Measurements from ENCODE around the gene ULBP3. TPM values are rescaled to one million over a fixed set of nuclear protein-coding genes. Genes with fewer than 3 reads are reported as not detected.
"Not testable (repeated sequence)": the region's sequence is repeated elsewhere in the genome, so short reads cannot be mapped to it uniquely, and the experiment has no call there.

ULBP3 gene
- total and polyA plus RNA-seq, 2 donors (not counting 1 experiment from before 2014, with no cell fraction given): 10.2 to 18.8 TPM

DNA sequence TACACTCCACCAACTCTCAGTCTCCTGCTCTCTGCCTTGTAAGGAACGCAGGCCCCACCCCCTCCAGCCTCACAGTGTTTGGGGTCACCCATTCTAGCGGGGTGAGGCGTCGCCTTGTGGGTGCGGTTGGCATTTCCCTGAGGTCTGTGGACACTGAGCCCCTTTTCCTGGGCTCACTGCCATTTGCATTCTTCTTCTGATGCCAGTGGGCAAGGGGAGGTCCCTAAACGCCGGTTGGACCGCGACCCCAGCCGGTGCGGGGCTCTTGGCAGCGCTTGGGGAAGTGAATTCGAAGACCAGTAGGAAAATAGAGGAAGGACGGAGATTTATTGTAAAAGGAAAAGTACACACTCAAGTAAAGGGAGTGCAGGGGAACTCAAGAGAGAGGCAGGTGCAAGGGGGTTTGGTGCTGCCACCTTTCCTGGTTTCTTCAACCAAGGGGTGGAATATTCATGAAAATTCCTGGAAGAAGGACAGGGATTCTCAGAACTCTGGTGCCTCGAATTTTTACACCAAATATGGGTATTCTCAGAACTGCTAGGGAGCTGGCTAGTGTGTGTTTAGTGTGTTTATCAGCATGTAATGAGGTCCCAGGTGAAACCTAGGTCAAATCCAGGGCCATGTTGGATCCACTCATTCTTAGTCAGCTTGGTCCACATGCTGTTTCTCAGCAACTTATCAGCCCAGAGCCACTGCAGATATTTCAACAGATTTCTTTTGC is 53.5 kb downstream of the ULBP3 start:
- not testable (repeated sequence) for H3K4me3 ChIP-seq (replicated peaks in 1 of 4; ENCODE audit: control extremely low read depth in 1 of 4, insufficient read depth in 1 of 4, low read depth in 3 of 4, low read length in 4 of 4); H3K9ac ChIP-seq (ENCODE audit: insufficient read depth, low read length); H3K36me3 ChIP-seq (ENCODE audit: control insufficient read depth, insufficient read depth, low read length); H4K20me1 ChIP-seq (ENCODE audit: control insufficient read depth, extremely low read depth, insufficient read depth, low read length); H2AFZ ChIP-seq (ENCODE audit: low read length); H3K79me2 ChIP-seq (ENCODE audit: control insufficient read depth, insufficient read depth, low read length); H3K4me1 ChIP-seq (ENCODE audit: control insufficient read depth, extremely low read depth, insufficient read depth, low read length); H3K4me2 ChIP-seq (ENCODE audit: extremely low read depth, insufficient read depth, low read length); H3K9me3 ChIP-seq (ENCODE audit: control insufficient read depth, insufficient read depth, low read depth, low read length); DNase-seq (ENCODE audit: low read depth in 2 of 2); H3K27ac ChIP-seq (ENCODE audit: insufficient read depth, low read length)
- H3K27me3 ChIP-seq (ENCODE audit: control insufficient read depth, insufficient read depth, low read length): peaks cover 35% of the 10 kb centered on the region
- TF ChIP-seq EZH2 (IDR thresholded peaks at IDR 0.05; ENCODE audit: low read length, missing control alignments): peak; percentile 72

DNA sequence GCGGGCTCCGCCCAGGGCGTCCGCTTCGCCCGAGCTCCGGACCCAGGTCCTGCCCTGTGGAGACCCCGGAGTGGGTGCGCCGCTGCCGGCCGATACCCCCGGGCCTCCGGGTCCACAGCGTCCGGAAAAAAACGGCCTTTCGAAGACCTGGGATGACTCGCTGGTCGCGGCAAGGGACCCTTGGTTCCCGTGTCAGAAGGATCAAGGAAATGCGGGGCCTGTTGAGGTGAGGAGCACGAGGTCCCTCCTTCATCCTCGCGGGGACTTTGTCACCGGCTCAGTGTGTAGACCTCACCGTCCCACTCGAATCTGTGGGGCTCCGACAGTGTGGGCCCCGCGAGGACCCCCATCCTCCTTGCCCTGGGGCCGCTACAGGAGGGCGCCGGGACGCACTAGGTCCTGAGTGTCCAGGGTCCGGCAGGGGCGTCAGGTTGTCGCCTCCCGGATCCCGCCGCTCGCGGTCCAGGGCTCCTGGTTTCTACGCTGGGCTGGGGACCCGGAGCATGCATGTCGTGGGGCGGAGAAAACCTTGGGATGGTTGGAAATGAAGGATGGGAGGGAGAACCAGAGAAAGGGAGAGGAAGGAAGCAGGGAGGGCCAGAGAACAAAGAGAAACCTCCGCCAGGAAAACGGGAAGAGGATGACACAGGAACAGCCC is 54.2 kb downstream of the ULBP3 start:
- H3K27me3 ChIP-seq (ENCODE audit: control insufficient read depth, insufficient read depth, low read length): peaks cover 42% of the 10 kb centered on the region

DNA sequence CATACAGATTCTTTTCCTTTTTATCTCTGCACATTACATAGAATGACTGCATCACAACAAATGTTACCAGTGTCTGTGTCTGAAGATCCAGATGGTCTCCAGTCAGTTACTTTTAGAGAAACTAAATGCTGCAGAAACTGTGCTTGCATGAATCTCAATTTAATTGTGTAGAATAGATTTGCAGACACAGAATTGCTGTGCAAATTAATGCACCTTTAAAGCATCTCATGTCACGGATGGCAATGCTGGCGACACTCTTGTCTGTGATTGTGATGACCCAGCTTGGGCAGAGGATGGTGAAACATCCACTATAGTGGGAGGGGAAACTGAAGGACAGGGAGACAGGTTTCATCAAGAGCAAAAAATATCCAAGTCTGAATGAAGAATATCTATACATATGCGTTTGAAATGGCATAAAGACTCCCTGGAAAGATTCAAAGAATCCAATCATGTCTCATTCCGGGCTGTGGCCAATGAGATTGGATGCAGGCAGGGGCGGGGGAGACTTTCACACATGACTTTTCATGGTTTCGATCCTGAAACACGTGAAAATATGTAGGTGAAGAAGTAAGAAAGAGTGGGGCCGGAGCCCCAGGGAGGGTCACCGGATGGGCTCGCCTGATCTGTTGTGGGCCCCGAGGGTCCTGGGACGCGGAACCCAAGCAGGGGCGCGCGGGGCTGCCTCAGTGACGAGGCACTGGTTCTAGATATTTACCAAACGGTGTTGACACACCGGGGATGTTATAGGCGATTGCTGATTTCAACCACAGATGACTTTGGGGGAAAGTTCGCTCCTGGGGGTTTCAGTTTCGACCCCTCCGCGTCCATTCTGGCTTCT is 54.9 kb downstream of the ULBP3 start:
- H3K79me2 ChIP-seq (ENCODE audit: control insufficient read depth, insufficient read depth, low read length); H3K27ac ChIP-seq (ENCODE audit: insufficient read depth, low read length); H3K4me3 ChIP-seq (replicated peaks in 1 of 4; ENCODE audit: control extremely low read depth in 1 of 4, insufficient read depth in 1 of 4, low read depth in 3 of 4, low read length in 4 of 4); DNase-seq (ENCODE audit: low read depth in 2 of 2); H4K20me1 ChIP-seq (ENCODE audit: control insufficient read depth, extremely low read depth, insufficient read depth, low read length); H3K36me3 ChIP-seq (ENCODE audit: control insufficient read depth, insufficient read depth, low read length); H2AFZ ChIP-seq (ENCODE audit: low read length); H3K4me2 ChIP-seq (ENCODE audit: extremely low read depth, insufficient read depth, low read length); H3K9me3 ChIP-seq (ENCODE audit: control insufficient read depth, insufficient read depth, low read depth, low read length); H3K9ac ChIP-seq (ENCODE audit: insufficient read depth, low read length); H3K4me1 ChIP-seq (ENCODE audit: control insufficient read depth, extremely low read depth, insufficient read depth, low read length): not testable (repeated sequence)
- H3K27me3 ChIP-seq (ENCODE audit: control insufficient read depth, insufficient read depth, low read length): peaks cover 48% of the 10 kb centered on the region

More for the DNA sequence above, 54.2 kb downstream of the ULBP3 start:
- not testable (repeated sequence) for H3K36me3 ChIP-seq (ENCODE audit: control insufficient read depth, insufficient read depth, low read length); H4K20me1 ChIP-seq (ENCODE audit: control insufficient read depth, extremely low read depth, insufficient read depth, low read length); H3K4me2 ChIP-seq (ENCODE audit: extremely low read depth, insufficient read depth, low read length); H3K4me1 ChIP-seq (ENCODE audit: control insufficient read depth, extremely low read depth, insufficient read depth, low read length); H3K4me3 ChIP-seq (replicated peaks in 1 of 4; ENCODE audit: control extremely low read depth in 1 of 4, insufficient read depth in 1 of 4, low read depth in 3 of 4, low read length in 4 of 4); H3K27ac ChIP-seq (ENCODE audit: insufficient read depth, low read length); H3K79me2 ChIP-seq (ENCODE audit: control insufficient read depth, insufficient read depth, low read length); DNase-seq (ENCODE audit: low read depth in 2 of 2); H3K9ac ChIP-seq (ENCODE audit: insufficient read depth, low read length); H3K9me3 ChIP-seq (ENCODE audit: control insufficient read depth, insufficient read depth, low read depth, low read length); H2AFZ ChIP-seq (ENCODE audit: low read length)

DNA sequence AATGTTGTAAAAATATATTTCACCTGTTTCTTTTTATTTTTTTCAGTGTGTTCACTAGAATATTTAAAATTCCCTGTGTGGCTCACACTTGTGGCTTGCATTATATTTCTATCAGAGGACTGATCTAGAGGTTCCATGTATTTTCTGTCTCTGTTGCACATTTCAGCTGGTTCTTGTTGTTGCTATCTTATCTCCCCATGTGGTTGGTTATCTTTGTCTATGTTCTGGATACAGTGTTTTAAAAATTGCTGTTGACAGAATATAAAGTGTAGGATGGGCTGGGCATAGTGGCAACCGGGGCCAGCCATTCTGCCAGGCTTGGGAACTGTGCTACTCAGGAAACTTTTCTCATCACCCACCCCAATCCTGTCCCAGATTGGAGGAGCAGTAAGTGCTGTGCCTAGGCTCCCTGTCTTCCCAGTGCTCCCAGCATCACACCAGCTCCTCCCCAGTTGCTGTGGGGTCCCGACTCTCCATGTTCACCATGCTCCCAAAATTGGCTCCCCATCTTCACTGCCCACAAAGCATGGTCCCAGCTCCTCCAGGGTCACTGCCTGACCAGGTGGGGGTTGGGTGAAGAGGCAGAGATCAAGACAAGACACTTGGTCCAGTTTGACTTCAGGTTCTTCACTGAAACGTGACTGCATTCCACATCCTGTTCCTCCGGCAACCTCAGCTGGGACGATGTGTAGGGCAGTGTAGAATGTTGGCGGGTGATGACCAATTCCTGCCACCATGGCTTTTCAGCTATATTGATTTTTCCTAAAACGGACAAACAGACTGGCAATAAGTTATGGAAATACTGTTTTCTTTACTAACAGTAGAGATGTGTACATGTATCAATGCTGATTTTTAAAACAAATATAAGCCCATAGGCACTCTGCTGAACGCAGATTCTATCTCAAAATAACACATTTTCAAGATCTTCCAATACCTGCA is 55.8 kb downstream of the ULBP3 start:
- DNase-seq (ENCODE audit: low read depth in 2 of 2); H3K4me1 ChIP-seq (ENCODE audit: control insufficient read depth, extremely low read depth, insufficient read depth, low read length): not testable (repeated sequence)
- peaks cover 48% of the 10 kb centered on the region for H3K27me3 ChIP-seq (ENCODE audit: control insufficient read depth, insufficient read depth, low read length)

More for the DNA sequence above, 55.8 kb downstream of the ULBP3 start:
- H3K4me3 ChIP-seq (replicated peaks in 1 of 4; ENCODE audit: control extremely low read depth in 1 of 4, insufficient read depth in 1 of 4, low read depth in 3 of 4, low read length in 4 of 4); H3K27ac ChIP-seq (ENCODE audit: insufficient read depth, low read length); H3K9ac ChIP-seq (ENCODE audit: insufficient read depth, low read length); H3K9me3 ChIP-seq (ENCODE audit: control insufficient read depth, insufficient read depth, low read depth, low read length); H3K36me3 ChIP-seq (ENCODE audit: control insufficient read depth, insufficient read depth, low read length); H4K20me1 ChIP-seq (ENCODE audit: control insufficient read depth, extremely low read depth, insufficient read depth, low read length); H3K4me2 ChIP-seq (ENCODE audit: extremely low read depth, insufficient read depth, low read length); H3K79me2 ChIP-seq (ENCODE audit: control insufficient read depth, insufficient read depth, low read length); H2AFZ ChIP-seq (ENCODE audit: low read length): not testable (repeated sequence)

Other genes starting within 250 kb of the ULBP3 start
- gene LRP11, start 204.8 kb downstream of the ULBP3 start, total RNA-seq: 54.7 and 89.5 TPM in 2 replicates
- 43.3 and 58.4 TPM in 2 replicates for gene LRP11, start 204.8 kb downstream of the ULBP3 start, polyA plus RNA-seq
- 0.51 and 1.5 TPM in 2 replicates for gene RAET1E, start 171.0 kb downstream of the ULBP3 start, total RNA-seq
- 0.12 and 0.70 TPM in 2 replicates for gene RAET1E, start 171.0 kb downstream of the ULBP3 start, polyA plus RNA-seq
- 3.3 and 8.8 TPM in 2 replicates for gene RAET1G, start 146.0 kb downstream of the ULBP3 start, total RNA-seq
- 3.3 and 8.9 TPM in 2 replicates for gene RAET1G, start 146.0 kb downstream of the ULBP3 start, polyA plus RNA-seq
- 1.0 and 1.8 TPM in 2 replicates for gene ULBP2, start 127.1 kb downstream of the ULBP3 start, total RNA-seq
- gene ULBP2, start 127.1 kb downstream of the ULBP3 start, polyA plus RNA-seq: 6.9 and 10.0 TPM in 2 replicates
- gene ULBP1, start 105.2 kb downstream of the ULBP3 start, total RNA-seq: 0.26 and 0.83 TPM in 2 replicates
- gene ULBP1, start 105.2 kb downstream of the ULBP3 start, polyA plus RNA-seq: 1.1 and 2.1 TPM in 2 replicates
- not detected in 2 replicates for gene RAET1L, start 43.6 kb downstream of the ULBP3 start, total RNA-seq
- not detected in 2 replicates for gene RAET1L, start 43.6 kb downstream of the ULBP3 start, polyA plus RNA-seq
- gene PPP1R14C, start 73.9 kb upstream of the ULBP3 start, total RNA-seq: 0.17 and 0.26 TPM in 2 replicates
- not detected in 2 replicates for gene PPP1R14C, start 73.9 kb upstream of the ULBP3 start, polyA plus RNA-seq